ENCODE results near the gene VPS35. TPM values are rescaled to one million over a fixed set of nuclear protein-coding genes. Genes with fewer than 3 reads are reported as not detected.

The VPS35 gene
- total RNA-seq, 1 experiment from 2014 or later: 72.1 TPM

GRCh38 chr16:46688654-46689364, at the start of gene VPS35 (continued):
- TF ChIP-seq, protein P1, sequence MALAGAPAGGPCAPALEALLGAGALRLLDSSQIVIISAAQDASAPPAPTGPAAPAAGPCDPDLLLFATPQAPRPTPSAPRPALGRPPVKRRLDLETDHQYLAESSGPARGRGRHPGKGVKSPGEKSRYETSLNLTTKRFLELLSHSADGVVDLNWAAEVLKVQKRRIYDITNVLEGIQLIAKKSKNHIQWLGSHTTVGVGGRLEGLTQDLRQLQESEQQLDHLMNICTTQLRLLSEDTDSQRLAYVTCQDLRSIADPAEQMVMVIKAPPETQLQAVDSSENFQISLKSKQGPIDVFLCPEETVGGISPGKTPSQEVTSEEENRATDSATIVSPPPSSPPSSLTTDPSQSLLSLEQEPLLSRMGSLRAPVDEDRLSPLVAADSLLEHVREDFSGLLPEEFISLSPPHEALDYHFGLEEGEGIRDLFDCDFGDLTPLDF (CRISPR knock-in tag; IDR thresholded peaks at IDR 0.05): no peak
- TF ChIP-seq, protein P2, sequence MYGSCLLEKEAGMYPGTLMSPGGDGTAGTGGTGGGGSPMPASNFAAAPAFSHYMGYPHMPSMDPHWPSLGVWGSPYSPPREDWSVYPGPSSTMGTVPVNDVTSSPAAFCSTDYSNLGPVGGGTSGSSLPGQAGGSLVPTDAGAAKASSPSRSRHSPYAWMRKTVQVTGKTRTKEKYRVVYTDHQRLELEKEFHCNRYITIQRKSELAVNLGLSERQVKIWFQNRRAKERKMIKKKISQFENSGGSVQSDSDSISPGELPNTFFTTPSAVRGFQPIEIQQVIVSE (CRISPR knock-in tag; IDR thresholded peaks at IDR 0.05; ENCODE audit: borderline replicate concordance): no peak
- TF ChIP-seq NR1H2 (CRISPR knock-in tag; IDR thresholded peaks at IDR 0.05) (no peak), ZBTB43 (CRISPR knock-in tag; IDR thresholded peaks at IDR 0.05) (no peak), ZSCAN18 (CRISPR knock-in tag; IDR thresholded peaks at IDR 0.05) (no peak), ATF6 (CRISPR knock-in tag; IDR thresholded peaks at IDR 0.05) (no peak), ATF1 (CRISPR knock-in tag; IDR thresholded peaks at IDR 0.05) (0 out of 2 replicates have a peak, but pooled peaks have one; percentile 51), ZNF281 (CRISPR knock-in tag; IDR thresholded peaks at IDR 0.05) (no peak), SOX15 (CRISPR knock-in tag; IDR thresholded peaks at IDR 0.05) (no peak), TEAD1 (CRISPR knock-in tag; IDR thresholded peaks at IDR 0.05) (no peak), NFE2L1 (CRISPR knock-in tag; IDR thresholded peaks at IDR 0.05) (no peak), ZBTB21 (CRISPR knock-in tag; IDR thresholded peaks at IDR 0.05; ENCODE audit: borderline replicate concordance) (no peak)
- TF ChIP-seq, protein P3, sequence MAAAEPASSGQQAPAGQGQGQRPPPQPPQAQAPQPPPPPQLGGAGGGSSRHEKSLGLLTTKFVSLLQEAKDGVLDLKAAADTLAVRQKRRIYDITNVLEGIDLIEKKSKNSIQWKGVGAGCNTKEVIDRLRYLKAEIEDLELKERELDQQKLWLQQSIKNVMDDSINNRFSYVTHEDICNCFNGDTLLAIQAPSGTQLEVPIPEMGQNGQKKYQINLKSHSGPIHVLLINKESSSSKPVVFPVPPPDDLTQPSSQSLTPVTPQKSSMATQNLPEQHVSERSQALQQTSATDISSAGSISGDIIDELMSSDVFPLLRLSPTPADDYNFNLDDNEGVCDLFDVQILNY (CRISPR knock-in tag; IDR thresholded peaks at IDR 0.05): 0 out of 2 replicates have a peak, but pooled peaks have one; percentile 37
- TF ChIP-seq, protein P4, sequence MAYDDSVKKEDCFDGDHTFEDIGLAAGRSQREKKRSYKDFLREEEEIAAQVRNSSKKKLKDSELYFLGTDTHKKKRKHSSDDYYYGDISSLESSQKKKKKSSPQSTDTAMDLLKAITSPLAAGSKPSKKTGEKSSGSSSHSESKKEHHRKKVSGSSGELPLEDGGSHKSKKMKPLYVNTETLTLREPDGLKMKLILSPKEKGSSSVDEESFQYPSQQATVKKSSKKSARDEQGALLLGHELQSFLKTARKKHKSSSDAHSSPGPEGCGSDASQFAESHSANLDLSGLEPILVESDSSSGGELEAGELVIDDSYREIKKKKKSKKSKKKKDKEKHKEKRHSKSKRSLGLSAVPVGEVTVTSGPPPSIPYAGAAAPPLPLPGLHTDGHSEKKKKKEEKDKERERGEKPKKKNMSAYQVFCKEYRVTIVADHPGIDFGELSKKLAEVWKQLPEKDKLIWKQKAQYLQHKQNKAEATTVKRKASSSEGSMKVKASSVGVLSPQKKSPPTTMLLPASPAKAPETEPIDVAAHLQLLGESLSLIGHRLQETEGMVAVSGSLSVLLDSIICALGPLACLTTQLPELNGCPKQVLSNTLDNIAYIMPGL (CRISPR knock-in tag; IDR thresholded peaks at IDR 0.05): peak; percentile 87
- TF ChIP-seq, protein P5, sequence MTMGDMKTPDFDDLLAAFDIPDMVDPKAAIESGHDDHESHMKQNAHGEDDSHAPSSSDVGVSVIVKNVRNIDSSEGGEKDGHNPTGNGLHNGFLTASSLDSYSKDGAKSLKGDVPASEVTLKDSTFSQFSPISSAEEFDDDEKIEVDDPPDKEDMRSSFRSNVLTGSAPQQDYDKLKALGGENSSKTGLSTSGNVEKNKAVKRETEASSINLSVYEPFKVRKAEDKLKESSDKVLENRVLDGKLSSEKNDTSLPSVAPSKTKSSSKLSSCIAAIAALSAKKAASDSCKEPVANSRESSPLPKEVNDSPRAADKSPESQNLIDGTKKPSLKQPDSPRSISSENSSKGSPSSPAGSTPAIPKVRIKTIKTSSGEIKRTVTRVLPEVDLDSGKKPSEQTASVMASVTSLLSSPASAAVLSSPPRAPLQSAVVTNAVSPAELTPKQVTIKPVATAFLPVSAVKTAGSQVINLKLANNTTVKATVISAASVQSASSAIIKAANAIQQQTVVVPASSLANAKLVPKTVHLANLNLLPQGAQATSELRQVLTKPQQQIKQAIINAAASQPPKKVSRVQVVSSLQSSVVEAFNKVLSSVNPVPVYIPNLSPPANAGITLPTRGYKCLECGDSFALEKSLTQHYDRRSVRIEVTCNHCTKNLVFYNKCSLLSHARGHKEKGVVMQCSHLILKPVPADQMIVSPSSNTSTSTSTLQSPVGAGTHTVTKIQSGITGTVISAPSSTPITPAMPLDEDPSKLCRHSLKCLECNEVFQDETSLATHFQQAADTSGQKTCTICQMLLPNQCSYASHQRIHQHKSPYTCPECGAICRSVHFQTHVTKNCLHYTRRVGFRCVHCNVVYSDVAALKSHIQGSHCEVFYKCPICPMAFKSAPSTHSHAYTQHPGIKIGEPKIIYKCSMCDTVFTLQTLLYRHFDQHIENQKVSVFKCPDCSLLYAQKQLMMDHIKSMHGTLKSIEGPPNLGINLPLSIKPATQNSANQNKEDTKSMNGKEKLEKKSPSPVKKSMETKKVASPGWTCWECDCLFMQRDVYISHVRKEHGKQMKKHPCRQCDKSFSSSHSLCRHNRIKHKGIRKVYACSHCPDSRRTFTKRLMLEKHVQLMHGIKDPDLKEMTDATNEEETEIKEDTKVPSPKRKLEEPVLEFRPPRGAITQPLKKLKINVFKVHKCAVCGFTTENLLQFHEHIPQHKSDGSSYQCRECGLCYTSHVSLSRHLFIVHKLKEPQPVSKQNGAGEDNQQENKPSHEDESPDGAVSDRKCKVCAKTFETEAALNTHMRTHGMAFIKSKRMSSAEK (CRISPR knock-in tag; IDR thresholded peaks at IDR 0.05; ENCODE audit: borderline replicate concordance): no peak
- TF ChIP-seq, protein P6, sequence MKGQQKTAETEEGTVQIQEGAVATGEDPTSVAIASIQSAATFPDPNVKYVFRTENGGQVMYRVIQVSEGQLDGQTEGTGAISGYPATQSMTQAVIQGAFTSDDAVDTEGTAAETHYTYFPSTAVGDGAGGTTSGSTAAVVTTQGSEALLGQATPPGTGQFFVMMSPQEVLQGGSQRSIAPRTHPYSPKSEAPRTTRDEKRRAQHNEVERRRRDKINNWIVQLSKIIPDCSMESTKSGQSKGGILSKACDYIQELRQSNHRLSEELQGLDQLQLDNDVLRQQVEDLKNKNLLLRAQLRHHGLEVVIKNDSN (CRISPR knock-in tag; IDR thresholded peaks at IDR 0.05): peak; percentile 95
- TF ChIP-seq, protein P7, sequence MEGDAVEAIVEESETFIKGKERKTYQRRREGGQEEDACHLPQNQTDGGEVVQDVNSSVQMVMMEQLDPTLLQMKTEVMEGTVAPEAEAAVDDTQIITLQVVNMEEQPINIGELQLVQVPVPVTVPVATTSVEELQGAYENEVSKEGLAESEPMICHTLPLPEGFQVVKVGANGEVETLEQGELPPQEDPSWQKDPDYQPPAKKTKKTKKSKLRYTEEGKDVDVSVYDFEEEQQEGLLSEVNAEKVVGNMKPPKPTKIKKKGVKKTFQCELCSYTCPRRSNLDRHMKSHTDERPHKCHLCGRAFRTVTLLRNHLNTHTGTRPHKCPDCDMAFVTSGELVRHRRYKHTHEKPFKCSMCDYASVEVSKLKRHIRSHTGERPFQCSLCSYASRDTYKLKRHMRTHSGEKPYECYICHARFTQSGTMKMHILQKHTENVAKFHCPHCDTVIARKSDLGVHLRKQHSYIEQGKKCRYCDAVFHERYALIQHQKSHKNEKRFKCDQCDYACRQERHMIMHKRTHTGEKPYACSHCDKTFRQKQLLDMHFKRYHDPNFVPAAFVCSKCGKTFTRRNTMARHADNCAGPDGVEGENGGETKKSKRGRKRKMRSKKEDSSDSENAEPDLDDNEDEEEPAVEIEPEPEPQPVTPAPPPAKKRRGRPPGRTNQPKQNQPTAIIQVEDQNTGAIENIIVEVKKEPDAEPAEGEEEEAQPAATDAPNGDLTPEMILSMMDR (IDR thresholded peaks at IDR 0.05): 0 out of 2 replicates have a peak, but pooled peaks have one; percentile 3

Data from WTC11 (cell line).